ENCODE data around the gene GORAB.

Gene GORAB

DNA sequence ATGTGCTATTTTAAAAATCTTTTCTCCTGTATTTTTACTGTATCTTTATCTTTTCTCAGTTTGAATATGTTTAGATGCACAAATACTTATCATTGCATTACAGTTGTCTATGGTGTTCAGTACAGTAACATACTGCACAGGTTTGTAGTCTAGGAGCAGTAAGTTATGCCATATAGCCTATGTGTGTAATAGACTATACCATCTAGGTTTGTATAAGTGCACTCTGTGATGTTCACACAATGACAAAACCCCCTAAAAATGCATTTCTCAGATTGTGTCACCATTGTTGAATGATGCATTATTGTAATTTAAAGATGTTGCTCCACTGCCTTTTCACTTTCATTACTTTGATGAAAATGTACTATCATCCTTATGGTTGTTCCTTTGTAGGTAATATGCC, 67.1 kb downstream of the GORAB start:
- no peak overlapping the region for H3K4me3 ChIP-seq (ENCODE audit: control insufficient read depth in 1 of 7, extremely low read depth in 1 of 7, insufficient read depth in 4 of 7, low read depth in 2 of 7, low read length in 6 of 7)
- DNase-seq: no peak
- ChIA-PET CTCF (no interaction called here), POLR2A (no interaction called here)
- H3K4me1 ChIP-seq (ENCODE audit: control extremely low read depth in 1 of 4, control insufficient read depth in 4 of 4, insufficient read depth in 4 of 4, low read length in 3 of 4): no peaks in the 10 kb centered on the region
- H3K9me3 ChIP-seq (ENCODE audit: control extremely low read depth in 1 of 5, control insufficient read depth in 4 of 5, insufficient read depth in 2 of 5, low read depth in 1 of 5, low read length in 4 of 5): peaks cover 0 to 22% (median 5%) of the 10 kb centered on the region in 5 experiments
- no peak overlapping the region for H3K27ac ChIP-seq (ENCODE audit: insufficient read depth in 1 of 2, low read depth in 1 of 2, low read length in 2 of 2, poor library complexity in 1 of 2, severe bottlenecking in 2 of 2)
- H3K36me3 ChIP-seq (ENCODE audit: control insufficient read depth in 4 of 4, insufficient read depth in 4 of 4, low read length in 3 of 4): no peaks in the 10 kb centered on the region
- H3K27me3 ChIP-seq (replicated peaks in 2 of 5; ENCODE audit: control insufficient read depth in 4 of 5, insufficient read depth in 5 of 5, low read length in 4 of 5): no peaks in the 10 kb centered on the region

DNA sequence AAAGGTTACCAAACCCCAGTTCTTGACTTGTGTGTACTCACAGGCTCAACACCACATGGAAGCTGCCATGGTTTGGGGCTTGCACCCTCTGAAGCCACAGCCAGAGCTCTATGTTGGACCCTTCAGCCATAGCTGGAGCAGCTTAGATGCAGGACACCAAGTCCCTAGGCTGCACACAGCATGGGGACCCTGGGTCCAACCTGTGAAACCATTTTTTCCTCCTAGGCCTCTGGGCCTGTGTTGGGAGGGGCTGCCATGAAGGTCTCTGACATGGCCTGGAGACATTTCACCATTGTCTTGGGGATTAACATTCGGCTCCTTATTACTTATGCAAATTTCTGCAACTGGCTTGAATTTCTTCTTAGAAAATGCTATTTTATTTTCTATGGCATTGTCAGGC, 69.9 kb downstream of the GORAB start:
- no peak overlapping the region for H3K4me3 ChIP-seq (ENCODE audit: control insufficient read depth in 1 of 7, extremely low read depth in 1 of 7, insufficient read depth in 4 of 7, low read depth in 2 of 7, low read length in 6 of 7)
- H3K27ac ChIP-seq (ENCODE audit: insufficient read depth in 1 of 2, low read depth in 1 of 2, low read length in 2 of 2, poor library complexity in 1 of 2, severe bottlenecking in 2 of 2): no peak overlapping the region
- no peaks in the 10 kb centered on the region for H3K36me3 ChIP-seq (ENCODE audit: control insufficient read depth in 4 of 4, insufficient read depth in 4 of 4, low read length in 3 of 4)
- no peaks in the 10 kb centered on the region for H3K4me1 ChIP-seq (ENCODE audit: control extremely low read depth in 1 of 4, control insufficient read depth in 4 of 4, insufficient read depth in 4 of 4, low read length in 3 of 4)
- WGBS (ENCODE audit: insufficient coverage): no CpG with 5 or more reads among the region's 1 CpG
- POLR2A ChIA-PET: no interaction called here
- no peaks in the 10 kb centered on the region for H3K27me3 ChIP-seq (replicated peaks in 2 of 5; ENCODE audit: control insufficient read depth in 4 of 5, insufficient read depth in 5 of 5, low read length in 4 of 5)
- CTCF ChIA-PET: no interaction called here
- no peak for DNase-seq
- H3K9me3 ChIP-seq (ENCODE audit: control extremely low read depth in 1 of 5, control insufficient read depth in 4 of 5, insufficient read depth in 2 of 5, low read depth in 1 of 5, low read length in 4 of 5): peaks cover 0 to 12% (median 5%) of the 10 kb centered on the region in 5 experiments

All from common myeloid progenitor, CD34-positive (primary cell).